Neuronal stem cell (in vitro differentiated cells): Measurements from ENCODE around the gene PLCL1.

Experiments used
- DNase-seq: peaks from one replicate; pipeline ENCODE4 v3.0.0-alpha.2; 2013; ENCODE audit warnings: low spot score
- H2AFZ ChIP-seq: one replicate; pipeline ENCODE4 v1.6.1; 2013; ENCODE audit warnings: mild to moderate bottlenecking, low read length, inconsistent platforms
- H2AK5ac ChIP-seq: 2 replicates; pipeline ENCODE4 v1.6.1; 2013; ENCODE audit warnings: low read depth, mild to moderate bottlenecking, inconsistent platforms, low read length, moderate library complexity, mixed read lengths
- H2BK120ac ChIP-seq: 2 replicates; pipeline ENCODE4 v1.6.1; 2013; ENCODE audit warnings: low read depth, mild to moderate bottlenecking, inconsistent platforms, low read length, moderate library complexity, mixed read lengths
- H2BK12ac ChIP-seq: one replicate; pipeline ENCODE4 v1.6.1; 2013; ENCODE audit warnings: low read length, inconsistent platforms
- H2BK15ac ChIP-seq: 2 replicates; pipeline ENCODE4 v1.6.1; 2013; ENCODE audit warnings: mild to moderate bottlenecking, low read length, inconsistent platforms, mixed read lengths
- H2BK5ac ChIP-seq: one replicate; pipeline ENCODE4 v1.6.1; 2013; ENCODE audit warnings: inconsistent platforms, mild to moderate bottlenecking, low read length, moderate library complexity
- H3K14ac ChIP-seq: one replicate; pipeline ENCODE4 v1.6.1; 2013; ENCODE audit warnings: low read length, inconsistent platforms
- H3K18ac ChIP-seq: 2 replicates; pipeline ENCODE4 v1.6.1; 2013; ENCODE audit warnings: low read length, inconsistent platforms
- H3K23ac ChIP-seq: 2 replicates; pipeline ENCODE4 v1.6.1; 2013; ENCODE audit warnings: low read depth, mild to moderate bottlenecking, mixed read lengths, low read length, inconsistent platforms; ENCODE audit not compliant: poor library complexity
- H3K27ac ChIP-seq: replicated peaks from 3 replicates; pipeline ENCODE4 v1.5.1; 2013; ENCODE audit warnings: low read length, inconsistent platforms
- H3K27me3 ChIP-seq, 3 experiments: 2 replicates each; pipeline ENCODE4 v1.6.1; 2013; ENCODE audit warnings: low read length in 3 of 3, mild to moderate bottlenecking in 2 of 3, inconsistent platforms in 1 of 3, low read depth in 1 of 3, mixed read lengths in 1 of 3, moderate library complexity in 1 of 3; ENCODE audit not compliant: control insufficient read depth in 3 of 3, insufficient read depth in 3 of 3
- H3K36me3 ChIP-seq, 2 donors: replicated peaks in 1 of 2; 2 replicates each; pipeline ENCODE4 v1.6.1; 2013; ENCODE audit warnings: low read length in 2 of 2; ENCODE audit not compliant: control insufficient read depth in 2 of 2, insufficient read depth in 2 of 2
- H3K4ac ChIP-seq: 2 replicates; pipeline ENCODE4 v1.6.1; 2013; ENCODE audit warnings: inconsistent platforms, mild to moderate bottlenecking, low read length, moderate library complexity
- H3K4me1 ChIP-seq, 2 donors: 1 replicate in 1 of 2; 2 replicates in 1 of 2; pipeline ENCODE4 v1.6.1; 2013; ENCODE audit warnings: low read length in 2 of 2, low read depth in 1 of 2; ENCODE audit not compliant: control insufficient read depth in 2 of 2, insufficient read depth in 1 of 2
- H3K4me2 ChIP-seq: one replicate; pipeline ENCODE4 v1.6.1; 2013; ENCODE audit warnings: mild to moderate bottlenecking, low read length, inconsistent platforms; ENCODE audit not compliant: insufficient read depth, poor library complexity, severe bottlenecking
- H3K4me3 ChIP-seq, 2 donors: 2 replicates each; pipeline ENCODE4 v1.5.1; 2013; ENCODE audit warnings: low read length in 2 of 2, mild to moderate bottlenecking in 2 of 2, inconsistent platforms in 1 of 2, moderate library complexity in 1 of 2
- H3K79me1 ChIP-seq: one replicate; pipeline ENCODE4 v1.6.1; 2013; ENCODE audit warnings: low read depth, mild to moderate bottlenecking, inconsistent platforms, low read length, moderate library complexity
- H3K9ac ChIP-seq: one replicate; pipeline ENCODE4 v1.6.1; 2013; ENCODE audit warnings: mild to moderate bottlenecking, low read depth, low read length, inconsistent platforms; ENCODE audit not compliant: poor library complexity
- H3K9me3 ChIP-seq, 2 donors: replicated peaks in 1 of 2; 2 replicates each; pipeline versions ENCODE3 to v1.6.1; 2013; ENCODE audit warnings: low read length in 2 of 2, mild to moderate bottlenecking in 2 of 2, inconsistent platforms in 1 of 2, low read depth in 1 of 2, mixed read lengths in 1 of 2, moderate library complexity in 1 of 2; ENCODE audit not compliant: control insufficient read depth in 2 of 2, insufficient read depth in 1 of 2
- H4K8ac ChIP-seq: one replicate; pipeline ENCODE4 v1.6.1; 2013; ENCODE audit warnings: low read depth, mild to moderate bottlenecking, inconsistent platforms, low read length, moderate library complexity
- H4K91ac ChIP-seq: one replicate; pipeline ENCODE4 v1.6.1; 2013; ENCODE audit warnings: low read length, low read depth, mild to moderate bottlenecking, inconsistent platforms; ENCODE audit not compliant: poor library complexity
- WGBS, 2 donors: extraction: QIAGEN DNeasy Blood & Tissue Kit; methylation state at CpG; one replicate each; pipeline ENCODE4 v1.1.7; 2013; ENCODE audit warnings: missing lambda C conversion rate in 2 of 2, mixed read lengths in 1 of 2; ENCODE audit not compliant: insufficient read length in 2 of 2, insufficient replicate concordance in 1 of 2; ENCODE audit errors: extremely low coverage in 2 of 2; 5-methylcytosine and 5-hydroxymethylcytosine counted together

The PLCL1 gene

GRCh38 chr2:198036029-198036879 lies 231.9 kb downstream of the PLCL1 start:
- H3K4me1 ChIP-seq = no peaks in the 10 kb centered on the region
- H3K36me3 ChIP-seq = no peaks in the 10 kb centered on the region
- no peak overlapping the region for H3K18ac ChIP-seq
- no peak overlapping the region for H3K4me2 ChIP-seq
- H4K91ac ChIP-seq = no peak overlapping the region
- no peak overlapping the region for H4K8ac ChIP-seq
- H3K79me1 ChIP-seq = no peaks in the 10 kb centered on the region
- H2BK15ac ChIP-seq = no peak overlapping the region
- no peak overlapping the region for H2BK5ac ChIP-seq
- no peak overlapping the region for H3K14ac ChIP-seq
- no peak overlapping the region for H3K23ac ChIP-seq
- H3K9me3 ChIP-seq = no peaks in the 10 kb centered on the region
- H3K27ac ChIP-seq = no peak overlapping the region
- no peak overlapping the region for H3K4me3 ChIP-seq
- no peak overlapping the region for H2AK5ac ChIP-seq
- H2AFZ ChIP-seq = no peak overlapping the region
- H3K4ac ChIP-seq = no peak overlapping the region
- WGBS, 2 donors = no CpG with 5 or more reads among the region's 1 CpG
- no peak overlapping the region for H3K9ac ChIP-seq
- H3K27me3 ChIP-seq = no peaks in the 10 kb centered on the region
- no peak overlapping the region for H2BK120ac ChIP-seq
- DNase-seq = no peak
- no peak overlapping the region for H2BK12ac ChIP-seq

DNA sequence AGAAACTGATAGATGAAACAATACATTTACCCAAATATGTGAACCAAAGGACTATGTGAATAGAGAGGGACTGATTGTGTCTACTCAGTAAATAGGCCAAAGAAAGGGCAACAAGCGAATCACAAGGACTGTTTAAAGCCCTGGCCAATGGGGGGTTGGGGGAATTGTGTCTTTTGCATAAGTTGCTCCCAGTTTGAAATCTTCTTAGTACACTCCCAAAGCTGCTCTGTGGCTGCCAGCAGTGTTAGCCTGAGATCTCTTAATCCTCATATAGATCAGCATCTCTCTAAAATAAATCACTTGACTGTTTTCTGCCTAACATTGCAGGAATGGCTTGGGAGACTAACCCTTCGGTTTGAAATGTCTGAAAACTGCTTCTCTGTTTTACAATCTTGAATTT lies 236.4 kb downstream of the PLCL1 start:
- Histone ChIP-seq H3K4me2 (no peak overlapping the region), H3K23ac (no peak overlapping the region), H2BK5ac (no peak overlapping the region), H3K18ac (no peak overlapping the region), H3K14ac (no peak overlapping the region), H3K27ac (no peak overlapping the region), H3K9me3 (peaks cover 0 to 2% of the 10 kb centered on the region in 2 donors), H3K9ac (no peak overlapping the region), H3K79me1 (no peaks in the 10 kb centered on the region), H3K4me1 (no peaks in the 10 kb centered on the region), H2BK12ac (no peak overlapping the region), H3K4me3 (no peak overlapping the region), H3K36me3 (no peaks in the 10 kb centered on the region), H3K4ac (no peak overlapping the region), H2BK120ac (no peak overlapping the region), H4K91ac (no peak overlapping the region), H4K8ac (no peak overlapping the region), H2AFZ (no peak overlapping the region), H3K27me3 (no peaks in the 10 kb centered on the region), H2AK5ac (no peak overlapping the region), H2BK15ac (no peak overlapping the region)
- DNase-seq = no peak
- WGBS, 2 donors = no CpG with 5 or more reads among the region's 2 CpGs

DNA sequence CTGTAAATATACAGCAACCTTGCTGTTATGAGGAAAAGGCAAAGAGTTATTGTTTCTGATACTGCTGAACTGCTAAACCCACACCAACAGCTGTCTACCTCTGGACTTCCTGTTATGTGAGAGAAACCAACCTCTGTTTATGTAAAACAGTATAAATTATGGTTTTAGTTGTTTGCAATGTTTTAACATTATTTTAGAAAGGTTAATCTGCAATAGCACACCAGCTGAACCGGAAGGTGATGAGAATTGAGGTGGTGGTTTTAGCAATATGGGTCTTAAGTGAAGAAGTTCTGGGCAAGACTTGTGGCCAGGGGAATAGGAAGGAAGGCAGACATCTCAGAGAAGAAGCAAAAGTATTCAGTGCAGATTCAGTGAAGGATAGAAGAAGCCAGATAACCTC lies 237.8 kb downstream of the PLCL1 start:
- Histone ChIP-seq H3K4me2 (no peak overlapping the region), H3K14ac (no peak overlapping the region), H3K18ac (no peak overlapping the region), H3K4ac (no peak overlapping the region), H3K79me1 (no peaks in the 10 kb centered on the region), H3K9me3 (peaks cover 0 to 2% of the 10 kb centered on the region in 2 donors), H4K91ac (no peak overlapping the region), H3K23ac (no peak overlapping the region), H2BK5ac (no peak overlapping the region), H3K36me3 (no peaks in the 10 kb centered on the region), H3K9ac (no peak overlapping the region), H2AFZ (no peak overlapping the region), H3K4me1 (no peaks in the 10 kb centered on the region), H3K27me3 (no peaks in the 10 kb centered on the region), H3K4me3 (no peak overlapping the region), H2AK5ac (no peak overlapping the region), H3K27ac (no peak overlapping the region), H4K8ac (no peak overlapping the region), H2BK12ac (no peak overlapping the region), H2BK120ac (no peak overlapping the region), H2BK15ac (no peak overlapping the region)
- DNase-seq = no peak
- WGBS, 2 donors = no CpG with 5 or more reads among the region's 1 CpG

GRCh38 chr2:198044777-198045176 lies 240.4 kb downstream of the PLCL1 start:
- H2BK120ac ChIP-seq = no peak overlapping the region
- H2BK15ac ChIP-seq = no peak overlapping the region
- no peak overlapping the region for H2AFZ ChIP-seq
- WGBS, 2 donors = no CpG with 5 or more reads among the region's 2 CpGs
- peaks cover 0 to 2% of the 10 kb centered on the region in 2 donors for H3K9me3 ChIP-seq
- H3K14ac ChIP-seq = no peak overlapping the region
- DNase-seq = no peak
- H3K4me2 ChIP-seq = no peak overlapping the region
- no peak overlapping the region for H3K4me3 ChIP-seq
- H3K27ac ChIP-seq = no peak overlapping the region
- no peak overlapping the region for H4K8ac ChIP-seq
- no peaks in the 10 kb centered on the region for H3K36me3 ChIP-seq
- H2BK12ac ChIP-seq = no peak overlapping the region
- H3K23ac ChIP-seq = no peak overlapping the region
- no peaks in the 10 kb centered on the region for H3K79me1 ChIP-seq
- H4K91ac ChIP-seq = no peak overlapping the region
- H3K18ac ChIP-seq = no peak overlapping the region
- no peaks in the 10 kb centered on the region for H3K27me3 ChIP-seq
- H3K4ac ChIP-seq = no peak overlapping the region
- H2AK5ac ChIP-seq = no peak overlapping the region
- H3K9ac ChIP-seq = no peak overlapping the region
- no peaks in the 10 kb centered on the region for H3K4me1 ChIP-seq
- H2BK5ac ChIP-seq = no peak overlapping the region
